Stimulated activated CD4-positive, alpha-beta T cell treated with anti-CD3 and anti-CD28 coated beads, Interleukin-2, amount 100 ng/mL, for 4 hours (primary cell): ENCODE data around the gene TRIP6.
A peak's percentile ranks its signal among the peaks of the same experiment; 100 is the strongest.

Source experiments
- DNase-seq: peaks from one replicate; pipeline ENCODE4 v3.0.0-alpha.2; 2020; ENCODE audit warnings: low read depth

TRIP6 gene

GRCh38 chr7:100867040-100867775, at the start of gene TRIP6:
Gene TRIP6, plus strand, starts transcription at chr7:100867387. Its CDS starts 111 bp downstream, at chr7:100867498.
- DNase-seq, result peak; percentile 62

DNA sequence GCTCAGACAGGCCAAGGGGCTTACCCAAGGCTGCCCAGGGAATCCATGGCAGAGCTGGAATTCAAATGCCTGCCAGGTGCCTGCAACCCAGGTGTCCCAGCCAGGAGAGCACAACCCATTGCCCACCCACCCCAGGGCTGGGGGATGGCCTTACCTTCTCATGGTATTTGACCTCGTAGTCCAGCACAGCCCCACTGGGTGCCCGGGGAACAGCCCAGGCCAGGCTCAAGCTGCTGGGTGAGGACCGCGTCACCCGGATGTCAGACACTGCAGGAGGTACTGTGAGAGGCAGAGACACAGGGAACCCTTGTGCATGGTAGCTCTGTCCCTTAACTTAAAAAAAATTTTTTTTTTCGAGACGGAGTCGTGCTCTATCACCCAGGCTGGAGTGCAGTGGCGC, 48.8 kb upstream of the TRIP6 start:
- no peak for DNase-seq

DNA sequence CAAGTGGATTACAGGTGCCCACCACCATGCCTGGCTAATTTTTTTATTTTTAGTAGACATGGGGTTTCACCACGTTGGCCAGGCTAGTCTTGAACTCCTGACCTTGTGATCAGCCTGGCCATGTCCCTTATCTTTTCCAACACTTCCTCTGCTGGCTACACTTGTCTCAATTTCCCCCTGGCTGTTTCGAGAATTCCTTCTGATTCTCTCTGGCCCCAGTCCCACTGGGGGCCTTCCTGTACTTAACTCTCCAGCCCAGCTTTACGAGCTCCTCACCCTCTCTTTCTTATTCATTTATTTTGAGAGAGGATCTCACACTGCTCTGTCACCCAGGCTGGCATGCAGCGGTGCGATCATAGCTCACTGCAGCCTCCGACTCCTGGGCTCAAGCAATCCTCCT, 48.4 kb upstream of the TRIP6 start:
- no peak for DNase-seq

GRCh38 chr7:100819586-100819985, 47.6 kb upstream of the TRIP6 start:
- DNase-seq, result no peak

- DNase-seq, result no peak
Observed at GRCh38 chr7:100822236-100823139, 44.7 kb upstream of the TRIP6 start.

GRCh38 chr7:100823140-100823525, 44.1 kb upstream of the TRIP6 start:
- DNase-seq, result no peak

DNA sequence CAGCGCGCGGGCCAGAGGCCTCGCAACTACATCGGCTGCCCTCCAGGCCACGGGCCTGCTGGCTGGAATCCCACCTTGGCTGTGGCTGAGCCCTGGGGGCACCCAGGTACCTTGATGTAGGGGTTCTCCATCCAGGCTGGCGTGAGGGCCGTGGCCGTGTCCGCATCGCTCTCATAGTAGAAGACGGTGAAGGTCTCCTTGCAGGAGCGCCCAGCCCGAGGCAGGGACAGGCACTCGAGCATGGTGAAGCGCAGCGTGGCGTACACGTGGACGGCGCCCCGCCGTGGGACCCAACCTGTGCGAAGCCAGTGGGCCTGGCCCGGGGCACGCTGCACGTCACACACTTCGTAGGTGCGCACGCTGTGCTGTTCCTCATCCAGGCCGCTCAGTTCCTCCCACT, 43.7 kb upstream of the TRIP6 start:
- no peak for DNase-seq

DNA sequence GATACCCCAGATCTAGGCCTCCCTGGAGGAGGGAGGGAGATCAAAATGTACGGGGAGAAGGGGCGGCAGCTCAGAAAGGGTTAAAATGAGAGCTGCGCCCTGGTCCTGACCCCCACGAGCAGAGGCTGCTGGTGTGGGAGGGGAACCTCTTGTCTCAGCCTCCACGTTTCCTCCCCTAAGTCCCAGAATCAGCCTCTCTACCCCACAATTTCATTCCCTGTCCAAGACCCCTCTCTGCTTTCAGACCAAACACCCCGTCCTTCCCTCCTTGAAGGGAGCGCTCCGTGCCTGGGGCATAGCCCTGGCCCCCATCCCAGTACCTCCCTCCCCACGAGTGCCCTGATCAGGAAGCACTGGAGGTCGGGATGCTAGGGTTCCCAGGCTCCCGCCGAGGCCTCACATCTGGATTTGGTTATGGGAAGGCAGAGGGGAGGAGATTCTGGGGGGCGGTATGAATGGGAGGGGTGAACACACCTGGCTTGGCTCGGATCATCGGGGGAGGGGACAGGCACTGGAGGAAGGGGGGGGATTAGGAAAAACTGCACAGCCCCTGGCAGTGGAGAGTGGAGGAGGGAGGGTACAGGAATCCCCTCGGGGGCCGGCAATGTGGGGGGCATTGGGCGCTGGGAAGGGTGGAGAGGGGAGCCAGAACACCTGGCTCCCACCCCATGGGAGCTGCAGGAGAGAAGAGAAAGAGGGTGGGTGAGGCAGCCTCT, 42.5 kb upstream of the TRIP6 start:
- no peak for DNase-seq

GRCh38 chr7:100825215-100825671, 41.9 kb upstream of the TRIP6 start:
- no peak for DNase-seq

GRCh38 chr7:100825751-100826513, 41.3 kb upstream of the TRIP6 start:
- DNase-seq, result no peak

GRCh38 chr7:100826514-100827329, 40.5 kb upstream of the TRIP6 start:
- DNase-seq, result no peak

DNA sequence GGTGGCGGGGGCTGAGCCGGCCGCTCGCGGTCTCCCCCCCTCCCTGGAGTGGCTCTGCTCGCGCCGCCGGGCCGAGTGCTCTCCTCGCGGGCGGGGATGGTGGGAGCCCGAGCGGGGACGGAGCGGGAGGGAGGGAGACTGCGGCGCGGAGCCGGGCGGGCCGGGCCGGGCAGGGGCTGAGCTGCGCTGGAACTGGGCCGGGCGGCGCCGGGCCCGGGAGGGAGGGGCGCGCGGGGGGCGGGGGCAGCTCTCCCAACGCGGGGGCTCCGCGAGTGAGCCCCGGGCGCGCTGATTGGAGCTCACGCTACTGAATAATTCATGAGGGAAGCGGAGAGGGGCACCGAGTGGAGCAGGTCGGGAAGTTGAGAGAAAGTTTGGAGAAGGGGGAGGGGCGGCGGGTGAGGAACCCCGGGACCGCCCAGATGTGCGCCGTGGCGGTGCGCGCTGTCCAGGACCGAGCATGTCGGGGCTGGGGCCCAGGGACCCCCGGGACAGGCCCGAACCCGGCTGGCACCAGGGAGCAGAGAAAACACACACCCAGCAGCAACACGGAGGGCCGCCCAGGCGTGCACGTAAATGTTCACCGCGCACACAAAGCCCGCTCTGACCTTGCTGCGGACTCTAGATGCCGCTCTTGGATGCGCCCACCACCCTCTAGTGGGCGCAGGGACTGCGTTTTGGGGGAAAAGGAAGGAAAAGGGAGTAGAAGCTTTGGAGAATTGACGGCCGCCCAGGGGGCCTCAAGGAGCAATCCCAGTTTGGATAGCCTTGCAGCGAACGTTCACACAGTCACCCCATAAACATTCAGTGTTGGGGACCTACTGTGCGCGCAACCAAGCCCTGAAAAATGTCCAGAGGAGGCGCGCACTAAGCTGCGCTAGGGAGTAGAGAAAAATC, 39.6 kb upstream of the TRIP6 start, which contains the start of gene EPHB4:
Gene EPHB4, minus strand, starts transcription at position 194 of the 897 bp plus-strand sequence. CDS start 493 bp downstream, outside the sequence.
- no peak for DNase-seq

- DNase-seq, result no peak
Observed at GRCh38 chr7:100829150-100829716, 38.0 kb upstream of the TRIP6 start.

- no peak for DNase-seq
Observed at GRCh38 chr7:100830396-100830795, 36.8 kb upstream of the TRIP6 start.

DNA sequence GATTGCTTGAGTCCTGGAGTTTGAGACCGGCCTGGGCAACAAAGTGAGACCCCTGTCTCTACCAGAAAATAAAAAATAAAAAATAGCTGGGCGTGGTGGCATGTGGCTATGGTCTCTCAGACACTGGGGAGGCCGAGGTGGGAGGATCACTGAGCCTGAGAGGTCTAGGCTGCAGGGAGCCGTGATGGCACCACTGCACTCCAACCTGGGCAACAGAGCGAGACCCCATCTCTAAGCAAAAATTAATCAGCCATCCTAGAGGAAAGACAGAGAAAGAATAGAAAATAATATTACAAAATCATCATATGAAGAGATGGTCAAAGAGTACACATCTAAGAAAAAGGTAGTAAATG, 34.9 kb upstream of the TRIP6 start:
- DNase-seq, result no peak

DNA sequence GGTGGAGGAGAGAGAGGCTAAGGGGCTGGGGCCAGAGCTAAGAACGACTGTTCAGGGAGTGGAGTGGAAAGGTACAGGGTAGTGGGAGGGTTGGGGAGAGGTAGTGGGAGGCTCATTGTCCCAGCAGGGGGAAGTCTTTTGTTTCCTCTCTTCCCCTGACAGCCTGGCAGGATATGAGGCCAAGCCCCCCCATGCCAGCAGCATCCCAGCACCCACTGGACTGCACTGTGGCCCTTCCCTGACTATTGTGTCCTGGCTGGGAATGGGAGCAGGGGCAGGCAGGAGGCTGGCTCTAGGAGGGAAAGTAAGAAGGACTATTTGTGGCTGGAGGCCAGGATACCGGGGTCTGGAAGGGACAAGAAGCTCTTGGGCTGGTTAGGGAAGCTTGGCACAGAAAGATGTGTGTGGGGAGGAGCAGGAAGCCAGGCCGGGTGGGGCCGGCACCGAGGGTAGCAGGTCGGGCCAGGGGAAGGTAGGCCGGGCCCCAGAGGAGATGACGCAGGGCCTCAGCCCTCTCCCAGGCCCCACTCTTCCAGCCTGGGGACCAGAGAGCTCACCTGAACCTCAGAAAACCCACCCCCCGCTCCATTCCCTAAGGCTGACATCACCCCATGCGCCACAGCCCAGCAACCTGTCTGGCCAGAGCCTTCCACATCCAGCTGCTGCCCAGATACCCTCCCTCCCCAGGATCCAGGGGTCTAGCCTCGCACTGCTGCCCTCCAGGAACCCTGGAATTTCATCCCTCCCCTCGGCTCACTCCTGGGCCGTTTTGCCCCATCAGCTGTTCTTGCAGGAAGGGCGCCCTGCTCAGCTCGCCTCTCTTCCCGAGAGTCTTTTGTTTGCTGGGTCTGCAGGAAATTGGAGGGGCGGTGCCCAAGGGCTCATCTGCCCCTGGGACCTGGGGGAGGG, 31.0 kb upstream of the TRIP6 start:
- no peak for DNase-seq

DNA sequence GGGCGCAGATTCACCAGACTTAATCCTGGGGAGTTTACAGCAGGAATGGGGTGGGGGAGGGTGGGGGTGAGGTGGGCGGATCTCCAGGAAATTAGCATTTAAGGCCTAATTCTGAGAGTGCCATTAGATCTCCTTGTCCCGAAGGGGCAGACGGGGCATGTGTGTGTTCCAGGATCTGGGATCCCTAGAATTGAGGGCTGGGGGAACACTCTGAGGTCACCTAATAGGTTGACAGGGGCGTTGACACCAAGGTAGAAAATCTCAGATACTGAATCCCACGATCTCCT, 30.4 kb upstream of the TRIP6 start:
- DNase-seq, result no peak

- peak; percentile 70 for DNase-seq
Observed at GRCh38 chr7:100837099-100837836, 29.9 kb upstream of the TRIP6 start.
